ENCODE measurements around the gene GPRC5C.

GPRC5C gene

DNA sequence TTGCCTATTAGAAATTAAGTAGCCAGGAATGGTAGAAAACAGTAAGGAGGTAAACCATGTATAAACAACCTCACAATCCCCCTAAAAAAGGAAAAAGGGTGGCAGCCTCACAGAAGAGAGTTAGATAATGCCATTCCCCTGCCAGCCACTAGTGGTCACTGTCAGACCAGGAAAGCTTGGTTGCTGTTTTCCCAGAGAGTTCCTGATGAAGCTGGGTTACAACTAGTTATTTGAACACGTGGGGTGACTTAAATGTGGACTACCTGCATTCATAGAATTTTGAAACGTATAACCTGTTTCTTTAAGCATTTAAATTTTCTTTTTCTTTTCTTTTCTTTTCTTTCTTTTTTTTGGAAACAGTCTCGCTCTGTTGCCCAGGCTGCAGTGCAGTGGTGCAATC lies 5.8 kb downstream of the GPRC5C start:
- Histone ChIP-seq H3K27me3 (peaks cover 64% of the 10 kb centered on the region), H3K36me3 (no peaks in the 10 kb centered on the region), H3K27ac (no peak overlapping the region), H3K4me1 (ENCODE audit: control insufficient read depth in 1 of 2, insufficient read depth in 1 of 2, low read depth in 1 of 2, low read length in 1 of 2) (peaks cover 4 to 5% of the 10 kb centered on the region in 2 experiments), H3K9me3 (peaks cover 16% of the 10 kb centered on the region), H3K4me3 (ENCODE audit: low read depth in 1 of 2, low read length in 1 of 2) (no peak overlapping the region)
- TF ChIP-seq, protein P1, sequence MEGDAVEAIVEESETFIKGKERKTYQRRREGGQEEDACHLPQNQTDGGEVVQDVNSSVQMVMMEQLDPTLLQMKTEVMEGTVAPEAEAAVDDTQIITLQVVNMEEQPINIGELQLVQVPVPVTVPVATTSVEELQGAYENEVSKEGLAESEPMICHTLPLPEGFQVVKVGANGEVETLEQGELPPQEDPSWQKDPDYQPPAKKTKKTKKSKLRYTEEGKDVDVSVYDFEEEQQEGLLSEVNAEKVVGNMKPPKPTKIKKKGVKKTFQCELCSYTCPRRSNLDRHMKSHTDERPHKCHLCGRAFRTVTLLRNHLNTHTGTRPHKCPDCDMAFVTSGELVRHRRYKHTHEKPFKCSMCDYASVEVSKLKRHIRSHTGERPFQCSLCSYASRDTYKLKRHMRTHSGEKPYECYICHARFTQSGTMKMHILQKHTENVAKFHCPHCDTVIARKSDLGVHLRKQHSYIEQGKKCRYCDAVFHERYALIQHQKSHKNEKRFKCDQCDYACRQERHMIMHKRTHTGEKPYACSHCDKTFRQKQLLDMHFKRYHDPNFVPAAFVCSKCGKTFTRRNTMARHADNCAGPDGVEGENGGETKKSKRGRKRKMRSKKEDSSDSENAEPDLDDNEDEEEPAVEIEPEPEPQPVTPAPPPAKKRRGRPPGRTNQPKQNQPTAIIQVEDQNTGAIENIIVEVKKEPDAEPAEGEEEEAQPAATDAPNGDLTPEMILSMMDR (IDR thresholded peaks at IDR 0.05), result peak; percentile 77

DNA sequence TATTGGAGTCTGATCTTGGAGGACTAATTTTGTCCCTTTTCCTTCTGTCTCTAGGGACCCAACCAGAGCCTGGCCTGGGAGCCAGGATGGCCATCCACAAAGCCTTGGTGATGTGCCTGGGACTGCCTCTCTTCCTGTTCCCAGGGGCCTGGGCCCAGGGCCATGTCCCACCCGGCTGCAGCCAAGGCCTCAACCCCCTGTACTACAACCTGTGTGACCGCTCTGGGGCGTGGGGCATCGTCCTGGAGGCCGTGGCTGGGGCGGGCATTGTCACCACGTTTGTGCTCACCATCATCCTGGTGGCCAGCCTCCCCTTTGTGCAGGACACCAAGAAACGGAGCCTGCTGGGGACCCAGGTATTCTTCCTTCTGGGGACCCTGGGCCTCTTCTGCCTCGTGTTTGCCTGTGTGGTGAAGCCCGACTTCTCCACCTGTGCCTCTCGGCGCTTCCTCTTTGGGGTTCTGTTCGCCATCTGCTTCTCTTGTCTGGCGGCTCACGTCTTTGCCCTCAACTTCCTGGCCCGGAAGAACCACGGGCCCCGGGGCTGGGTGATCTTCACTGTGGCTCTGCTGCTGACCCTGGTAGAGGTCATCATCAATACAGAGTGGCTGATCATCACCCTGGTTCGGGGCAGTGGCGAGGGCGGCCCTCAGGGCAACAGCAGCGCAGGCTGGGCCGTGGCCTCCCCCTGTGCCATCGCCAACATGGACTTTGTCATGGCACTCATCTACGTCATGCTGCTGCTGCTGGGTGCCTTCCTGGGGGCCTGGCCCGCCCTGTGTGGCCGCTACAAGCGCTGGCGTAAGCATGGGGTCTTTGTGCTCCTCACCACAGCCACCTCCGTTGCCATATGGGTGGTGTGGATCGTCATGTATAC lies 8.0 kb downstream of the GPRC5C start:
- H3K4me3 ChIP-seq (ENCODE audit: low read depth in 1 of 2, low read length in 1 of 2), result no peak overlapping the region
- no peak overlapping the region for H3K27ac ChIP-seq
- TF ChIP-seq, protein P1 (IDR thresholded peaks at IDR 0.05), result no peak
- peaks cover 16% of the 10 kb centered on the region in 2 experiments for H3K4me1 ChIP-seq (ENCODE audit: control insufficient read depth in 1 of 2, insufficient read depth in 1 of 2, low read depth in 1 of 2, low read length in 1 of 2)
- no peaks in the 10 kb centered on the region for H3K36me3 ChIP-seq
- peaks cover 50% of the 10 kb centered on the region for H3K27me3 ChIP-seq
- H3K9me3 ChIP-seq, result peaks cover 16% of the 10 kb centered on the region

DNA sequence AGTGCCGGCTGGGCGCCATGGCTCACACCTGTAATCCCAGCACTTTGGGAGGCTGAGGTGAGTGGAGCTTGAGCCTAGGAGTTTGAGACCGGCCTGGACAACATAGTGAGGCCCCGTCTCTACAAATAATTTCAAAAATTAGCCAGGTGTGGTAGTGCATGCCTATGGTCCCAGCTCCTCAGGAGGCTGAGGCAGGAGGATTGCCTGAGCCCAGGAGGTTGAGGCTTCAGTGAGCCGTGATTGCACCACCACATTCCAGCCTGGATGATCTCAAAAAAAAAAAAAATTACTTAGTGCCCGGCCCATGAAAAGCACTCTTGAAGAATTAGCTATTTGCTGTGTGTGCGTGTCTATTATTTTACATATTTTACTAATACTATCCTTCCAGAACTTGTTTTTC lies 9.6 kb downstream of the GPRC5C start:
- Histone ChIP-seq H3K4me1 (ENCODE audit: control insufficient read depth in 1 of 2, insufficient read depth in 1 of 2, low read depth in 1 of 2, low read length in 1 of 2) (peaks cover 16 to 19% of the 10 kb centered on the region in 2 experiments), H3K9me3 (peaks cover 16% of the 10 kb centered on the region), H3K27me3 (peaks cover 48% of the 10 kb centered on the region), H3K27ac (no peak overlapping the region), H3K4me3 (ENCODE audit: low read depth in 1 of 2, low read length in 1 of 2) (no peak overlapping the region), H3K36me3 (no peaks in the 10 kb centered on the region)
- TF ChIP-seq, protein P1 (IDR thresholded peaks at IDR 0.05), result no peak

DNA sequence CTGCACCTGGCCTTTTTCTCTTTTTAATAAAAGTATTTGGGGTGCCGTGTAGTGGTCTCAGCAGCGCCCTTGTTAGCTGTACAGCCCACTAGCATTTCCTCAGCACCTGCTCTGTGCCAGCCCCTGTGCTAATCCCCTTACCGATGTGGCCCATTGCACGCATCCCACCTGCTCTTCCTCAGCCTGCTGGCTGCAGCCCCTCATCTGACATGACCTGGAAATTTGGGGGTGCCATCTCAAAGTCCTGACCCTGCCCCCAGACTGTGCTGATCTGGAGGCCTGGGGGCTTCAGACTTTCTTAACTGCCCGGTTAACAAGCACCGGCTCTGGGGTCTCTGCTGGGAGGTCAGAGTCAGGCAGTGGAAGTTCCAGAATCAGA lies 10.4 kb downstream of the GPRC5C start:
- H3K36me3 ChIP-seq, result no peaks in the 10 kb centered on the region
- H3K4me3 ChIP-seq (ENCODE audit: low read depth in 1 of 2, low read length in 1 of 2), result peak overlapping the region; percentile 49 to 51
- TF ChIP-seq, protein P1 (IDR thresholded peaks at IDR 0.05), result no peak
- peak overlapping the region; percentile 74 for H3K27ac ChIP-seq
- H3K9me3 ChIP-seq, result peaks cover 16% of the 10 kb centered on the region
- H3K27me3 ChIP-seq, result peaks cover 48% of the 10 kb centered on the region
- H3K4me1 ChIP-seq (ENCODE audit: control insufficient read depth in 1 of 2, insufficient read depth in 1 of 2, low read depth in 1 of 2, low read length in 1 of 2), result peaks cover 16 to 22% of the 10 kb centered on the region in 2 experiments

DNA sequence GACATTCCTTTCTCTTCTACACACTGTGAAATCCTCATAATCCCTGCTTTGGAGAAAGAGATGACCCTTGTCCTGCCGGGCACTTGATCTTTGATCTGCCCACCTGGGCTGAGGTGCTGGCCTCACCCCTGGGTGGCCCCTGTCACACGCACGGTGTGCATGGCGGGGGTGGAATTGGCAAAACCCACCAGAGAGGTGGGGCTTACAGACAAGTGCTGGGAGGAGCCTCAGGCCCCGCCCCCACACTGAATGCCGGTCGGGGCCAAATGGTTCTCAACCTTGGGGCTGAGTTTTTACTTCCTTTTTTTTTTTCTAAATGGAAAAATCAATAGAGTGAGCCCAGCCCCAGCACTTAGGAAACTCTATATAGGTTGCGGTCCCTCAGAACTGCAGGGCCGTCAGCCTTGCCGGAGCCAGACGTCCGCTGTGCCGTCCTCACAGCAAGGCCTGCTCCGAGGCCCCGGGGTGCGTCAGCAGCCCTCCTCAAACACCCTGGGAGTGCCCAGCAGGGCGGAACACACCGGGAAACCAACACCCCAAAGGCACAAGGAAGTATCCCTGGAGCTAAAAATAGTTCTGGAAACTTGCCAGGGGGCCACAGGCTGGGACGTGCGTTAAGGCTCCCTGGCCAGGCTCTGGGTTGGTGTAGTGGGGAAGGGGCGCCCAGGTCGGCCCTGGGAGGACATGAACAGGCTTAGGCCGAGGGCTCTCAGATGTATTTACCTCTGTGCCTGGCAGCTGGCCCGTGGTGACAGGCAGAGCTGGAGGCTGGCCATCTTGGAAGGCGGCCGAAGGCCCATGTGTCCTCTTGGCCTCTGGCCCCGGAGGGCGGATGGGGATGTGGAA lies 11.0 kb downstream of the GPRC5C start:
- Histone ChIP-seq H3K36me3 (no peaks in the 10 kb centered on the region), H3K27ac (peak overlapping the region; percentile 74), H3K4me1 (ENCODE audit: control insufficient read depth in 1 of 2, insufficient read depth in 1 of 2, low read depth in 1 of 2, low read length in 1 of 2) (peaks cover 16 to 22% of the 10 kb centered on the region in 2 experiments), H3K9me3 (peaks cover 16% of the 10 kb centered on the region), H3K4me3 (ENCODE audit: low read depth in 1 of 2, low read length in 1 of 2) (peak overlapping the region; percentile 49 to 51), H3K27me3 (peaks cover 54% of the 10 kb centered on the region)
- TF ChIP-seq, protein P1 (IDR thresholded peaks at IDR 0.05), result no peak
